HG03097 (cell line): ENCODE measurements around the gene PLK2.
A peak's percentile ranks its signal among the peaks of the same experiment; 100 is the strongest.

Source experiments
- ATAC-seq: cut with Tn5 transposase; IDR thresholded peaks from one replicate; pipeline ENCODE4 v1.9.1; 2021; ENCODE audit not compliant: unreplicated experiment, low FRiP score

The PLK2 gene

DNA sequence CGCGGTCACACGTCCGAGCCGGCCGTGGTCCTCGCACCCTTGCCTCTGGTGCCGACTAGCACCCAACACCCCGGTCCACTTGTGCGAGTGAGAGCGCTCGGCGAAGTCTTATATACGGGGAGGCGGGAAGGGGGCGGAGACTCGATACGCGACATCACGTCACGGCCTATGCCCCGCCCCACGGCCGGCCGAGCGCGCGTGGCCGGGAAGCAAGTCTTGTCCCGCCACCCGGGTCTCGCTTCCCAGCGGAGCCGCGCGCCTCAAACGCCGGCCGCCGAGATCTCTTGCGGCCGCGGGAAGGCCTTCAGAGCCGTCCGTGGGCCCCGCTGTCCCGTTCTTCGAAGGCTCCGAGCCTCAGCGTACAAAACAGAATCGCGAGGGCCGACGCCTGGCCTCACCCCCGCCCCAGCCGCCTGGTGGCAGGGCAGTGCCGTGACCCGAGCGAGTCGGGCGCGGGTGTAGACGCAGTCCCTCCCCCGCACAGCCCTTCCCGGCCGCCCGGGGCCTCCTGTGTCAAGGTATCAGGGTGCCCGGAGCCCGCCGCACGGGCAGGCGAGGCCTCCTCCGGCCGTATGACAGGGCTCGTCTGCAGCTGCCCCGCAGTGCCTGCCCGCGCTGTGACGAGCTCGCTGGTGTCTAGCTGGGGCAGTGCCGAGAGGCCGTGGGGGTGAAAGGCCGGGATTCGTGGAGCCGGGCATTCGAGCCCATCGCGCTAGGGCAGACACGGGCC lies at the start of gene PLK2:
Gene PLK2, minus strand, starts transcription at position 85 of the 730 bp plus-strand sequence. CDS start 127 bp downstream, outside the sequence.
- peak; percentile 74 for ATAC-seq

DNA sequence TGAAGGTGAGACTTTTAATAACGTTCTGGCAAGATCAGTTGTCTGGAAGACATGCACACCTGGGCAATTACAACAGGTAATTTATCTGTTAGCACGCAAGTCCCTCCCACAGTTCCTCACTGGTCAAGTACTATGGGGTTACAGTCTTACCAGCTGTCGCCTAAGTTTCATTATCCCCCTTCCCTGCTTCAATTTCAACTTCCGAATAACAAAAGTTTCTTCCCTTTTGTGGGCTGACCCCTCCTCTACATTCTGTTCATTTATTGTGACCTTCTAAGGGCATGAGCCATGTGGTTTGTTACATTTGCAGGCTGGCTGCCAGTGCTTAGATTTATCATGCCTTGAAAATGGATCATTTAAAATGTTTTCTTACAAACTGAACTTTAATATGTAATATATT lies 47.8 kb upstream of the PLK2 start:
- no peak for ATAC-seq

DNA sequence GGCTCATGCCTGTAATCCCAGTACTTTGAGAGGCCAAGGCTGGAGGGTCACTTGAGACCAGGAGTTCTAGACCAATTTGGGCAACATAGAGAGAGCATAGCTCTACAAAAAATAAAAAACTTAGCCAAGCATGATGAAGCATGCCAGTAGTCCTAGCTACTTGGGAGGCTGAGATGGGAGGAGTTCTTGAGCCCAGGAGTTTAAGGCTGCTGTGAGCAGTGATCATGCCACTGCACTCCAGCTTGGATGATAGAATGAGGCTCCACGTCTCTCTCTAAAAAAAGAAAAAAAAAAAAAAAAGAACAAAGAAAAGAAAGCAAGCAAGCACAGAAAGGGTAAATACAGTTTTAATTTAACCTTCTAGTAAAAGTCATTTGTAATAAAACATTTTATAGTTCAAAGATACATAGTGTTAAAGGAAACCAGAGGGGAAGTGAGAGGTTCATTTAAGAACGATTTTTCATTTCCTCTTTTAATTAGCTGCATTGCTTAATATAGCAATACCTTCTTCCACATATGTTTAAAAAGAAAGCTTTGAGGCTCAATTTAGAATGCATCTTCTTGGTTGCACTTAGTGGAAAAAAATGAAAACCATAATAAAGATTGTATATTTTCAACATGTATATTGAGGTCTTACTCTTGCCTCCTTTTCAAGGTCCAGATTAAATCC lies 46.2 kb upstream of the PLK2 start:
- ATAC-seq: no peak

GRCh38 chr5:58505502-58505901 lies 45.6 kb upstream of the PLK2 start:
- no peak for ATAC-seq

GRCh38 chr5:58504766-58505165 lies 44.9 kb upstream of the PLK2 start:
- ATAC-seq: no peak

- ATAC-seq: no peak
These were observed 43.6 kb upstream of the PLK2 start for GRCh38 chr5:58503390-58504046.

- no peak for ATAC-seq
These were observed 42.0 kb upstream of the PLK2 start for GRCh38 chr5:58501778-58502417.

DNA sequence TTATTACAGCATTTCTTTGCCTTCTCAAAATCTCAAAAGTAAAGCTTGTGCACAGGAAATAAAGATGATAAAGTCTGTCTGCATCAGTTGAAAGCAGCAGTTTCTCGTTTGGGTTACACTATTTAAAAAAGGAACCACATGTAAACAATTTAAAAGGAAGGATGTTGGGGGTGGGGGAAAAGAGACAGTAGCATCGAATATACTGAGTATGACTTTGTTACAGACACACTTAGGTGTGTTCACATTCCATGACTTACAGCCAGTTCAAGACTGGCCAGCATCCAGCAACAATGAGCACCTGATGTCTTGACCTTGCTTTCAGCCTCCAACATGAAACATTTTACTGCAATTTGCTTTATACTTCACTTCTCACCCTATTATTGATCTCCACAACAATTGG lies 40.1 kb upstream of the PLK2 start:
- no peak for ATAC-seq

DNA sequence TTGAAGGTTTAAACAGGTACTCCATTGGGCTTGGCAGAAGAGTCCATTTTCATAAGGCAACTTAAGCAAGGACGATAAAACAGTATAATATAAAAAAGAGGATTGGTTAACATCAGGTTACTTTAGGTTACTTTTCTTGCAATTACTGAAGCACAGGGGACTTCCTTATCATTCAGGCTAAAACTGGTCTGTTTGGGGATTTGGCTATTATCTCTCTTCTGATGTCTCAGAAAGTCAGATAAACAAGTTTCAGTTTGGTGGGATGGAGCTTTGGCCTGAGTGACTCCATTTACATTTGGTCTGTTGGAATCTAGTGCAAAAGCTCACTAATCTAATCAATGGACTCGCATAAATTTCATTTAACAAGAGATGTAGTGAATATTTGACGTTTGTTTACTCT lies 39.3 kb upstream of the PLK2 start:
- ATAC-seq: no peak

DNA sequence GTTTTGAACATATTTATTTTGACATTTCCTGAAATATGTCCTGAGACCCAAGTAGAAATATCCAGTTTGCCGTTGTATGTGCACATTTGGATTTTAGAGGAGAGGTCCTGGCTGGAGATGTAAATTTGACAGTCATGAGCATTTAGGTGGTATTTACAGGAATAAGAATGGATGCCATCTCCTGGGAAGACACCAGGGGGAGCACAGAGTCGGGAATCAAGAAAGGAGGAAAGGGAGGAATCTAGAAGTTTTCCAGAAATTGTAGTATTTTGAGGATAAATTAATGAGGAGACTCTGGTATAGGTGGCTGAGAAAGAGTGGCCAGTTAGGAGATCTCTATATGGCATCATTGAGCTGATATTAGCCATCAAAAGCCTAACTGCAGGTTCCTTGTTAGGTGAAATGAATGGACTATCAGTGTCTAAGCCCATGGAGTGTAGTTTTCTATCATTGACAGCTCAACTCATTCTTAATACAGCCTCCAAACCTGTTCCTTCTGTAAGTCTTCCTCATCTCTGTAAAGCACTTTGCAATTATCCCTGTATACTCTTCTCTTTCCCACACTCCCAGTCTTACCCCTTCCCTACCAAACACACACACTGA lies 38.6 kb upstream of the PLK2 start:
- no peak for ATAC-seq

DNA sequence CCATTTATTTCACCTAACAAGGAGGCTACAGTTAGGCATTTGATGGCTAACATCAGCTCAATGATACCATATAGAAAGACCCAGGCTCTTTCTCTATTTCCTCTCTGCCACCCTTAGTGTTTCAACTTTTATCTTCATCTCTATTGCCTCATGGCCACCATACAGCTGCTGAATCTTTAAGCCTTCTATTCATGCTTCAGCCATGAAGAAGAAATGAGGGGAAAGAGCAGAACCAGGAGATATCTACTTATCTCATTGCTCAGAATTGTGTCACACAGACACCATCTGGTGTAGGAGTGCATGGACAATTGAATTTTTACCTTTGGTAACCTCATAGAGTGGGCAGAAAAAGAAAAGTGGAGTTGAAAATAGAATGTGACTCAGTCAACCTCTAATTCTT lies 38.0 kb upstream of the PLK2 start:
- ATAC-seq: no peak

GRCh38 chr5:58497386-58497785 lies 37.5 kb upstream of the PLK2 start:
- ATAC-seq: no peak

GRCh38 chr5:58496488-58496887 lies 36.6 kb upstream of the PLK2 start:
- ATAC-seq: no peak

DNA sequence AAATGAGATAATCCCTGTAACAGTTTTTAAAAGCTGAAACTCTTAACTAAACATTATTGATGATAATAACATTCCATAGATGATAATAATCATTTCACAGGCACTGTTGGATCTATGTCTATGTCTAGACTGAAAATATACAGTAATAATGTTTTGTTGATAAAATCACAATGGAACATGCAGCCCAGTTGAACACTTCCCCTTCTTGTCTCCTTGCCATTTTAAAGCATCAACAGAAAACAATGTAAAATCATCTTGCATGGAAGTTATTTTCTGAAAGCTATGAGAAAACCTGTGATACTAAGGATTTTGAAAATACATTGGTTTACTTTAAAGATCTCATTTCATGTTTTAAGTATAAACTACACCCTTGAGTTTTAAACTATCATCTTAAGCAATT lies 33.3 kb upstream of the PLK2 start:
- no peak for ATAC-seq

DNA sequence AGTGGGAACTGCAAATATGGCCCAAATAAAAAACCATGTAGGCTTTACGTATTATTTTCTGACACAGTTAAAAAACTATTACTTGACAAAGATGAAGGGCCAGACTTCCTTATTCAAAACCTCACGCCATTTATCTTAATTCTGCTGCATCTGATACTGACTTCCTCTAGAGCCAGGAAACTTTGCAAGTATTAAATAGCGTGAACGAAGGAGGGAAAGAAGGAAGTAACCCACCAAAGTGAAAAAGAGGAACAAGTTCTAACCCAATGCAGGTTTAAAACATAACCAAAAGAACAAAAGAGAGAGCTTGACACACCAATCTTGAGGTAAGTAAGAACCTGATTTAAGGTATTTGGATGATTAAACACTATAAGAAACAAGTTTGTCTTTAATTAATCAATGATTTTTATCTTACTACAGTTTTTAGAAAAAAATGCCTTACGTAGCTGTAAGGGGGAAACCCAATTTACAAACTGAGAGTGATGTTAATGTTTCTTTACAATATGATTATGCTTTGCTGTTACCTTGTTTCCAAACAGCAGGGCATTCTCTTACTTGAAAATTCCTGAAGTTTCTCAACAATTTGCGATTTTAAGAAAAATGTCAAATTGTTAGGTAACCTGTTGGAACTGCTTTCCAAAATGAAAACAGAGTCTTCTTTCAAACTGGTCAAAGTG lies 31.5 kb upstream of the PLK2 start, which contains the start of gene GAPT:
Gene GAPT, plus strand, starts transcription at position 220 of the 677 bp plus-strand sequence. CDS start 3,102 bp downstream, outside the sequence.
- ATAC-seq: peak; percentile 77

DNA sequence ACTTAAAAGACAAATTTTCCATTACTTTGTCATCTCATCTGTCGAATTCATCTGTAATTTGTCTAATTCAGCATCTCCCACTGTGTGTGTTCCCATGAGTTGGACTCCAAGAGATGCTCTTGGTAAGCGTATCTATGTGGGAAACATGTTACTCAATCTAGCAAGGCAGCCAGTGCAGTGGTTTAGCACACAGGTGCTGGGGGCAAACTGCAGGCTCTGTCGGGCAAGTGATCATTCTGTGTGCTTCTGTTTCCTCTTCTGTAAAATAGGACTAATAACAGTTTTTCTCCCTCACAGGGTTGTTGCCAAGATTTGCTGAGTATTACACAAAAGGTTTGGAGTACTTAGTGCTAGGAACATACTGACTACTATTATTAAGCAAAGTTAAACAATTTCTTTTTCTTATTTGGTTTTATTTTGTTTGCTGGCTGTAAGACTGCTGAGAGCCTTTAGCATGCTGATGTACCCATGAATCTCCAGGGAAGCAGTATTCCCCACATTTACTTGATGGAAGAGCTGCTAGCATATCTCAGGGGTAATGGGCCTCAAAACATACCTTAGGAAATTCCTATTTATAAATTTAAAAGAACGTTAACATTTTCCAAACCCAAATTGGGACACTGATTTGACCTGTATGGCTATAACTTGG lies 30.6 kb upstream of the PLK2 start:
- ATAC-seq: no peak

GRCh38 chr5:58486290-58486689 lies 26.4 kb upstream of the PLK2 start:
- ATAC-seq: no peak

- ATAC-seq: no peak
These were observed 24.6 kb upstream of the PLK2 start for GRCh38 chr5:58484505-58484904.

- ATAC-seq: no peak
These were observed 22.6 kb upstream of the PLK2 start for GRCh38 chr5:58482536-58482935.

DNA sequence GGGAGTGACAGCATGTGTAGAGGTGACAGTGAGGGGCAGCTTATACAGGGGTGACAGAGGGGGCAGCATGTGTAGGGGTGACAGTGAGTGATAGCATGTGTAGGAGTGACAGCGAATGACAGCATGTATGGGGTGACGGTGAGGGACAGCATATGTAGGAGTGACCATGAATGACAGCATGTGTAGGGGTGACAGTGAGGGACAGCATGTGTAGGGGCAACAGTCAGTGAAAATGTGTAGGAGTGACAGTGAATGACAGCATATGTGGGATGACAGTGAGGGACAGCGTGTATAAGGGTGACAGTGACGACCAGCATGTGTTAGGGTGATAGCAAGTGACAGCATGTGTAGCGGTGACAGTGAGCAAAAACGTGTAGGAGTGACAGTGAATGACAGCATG lies 21.9 kb upstream of the PLK2 start:
- no peak for ATAC-seq
